HG03432 (cell line): ENCODE data around the gene CATSPERZ.

Source experiments
- ATAC-seq: cut with Tn5 transposase; IDR thresholded peaks from one replicate; pipeline ENCODE4 v1.9.1; 2021; ENCODE audit warnings: mild to moderate bottlenecking, moderate library complexity; ENCODE audit not compliant: unreplicated experiment

The CATSPERZ gene

DNA sequence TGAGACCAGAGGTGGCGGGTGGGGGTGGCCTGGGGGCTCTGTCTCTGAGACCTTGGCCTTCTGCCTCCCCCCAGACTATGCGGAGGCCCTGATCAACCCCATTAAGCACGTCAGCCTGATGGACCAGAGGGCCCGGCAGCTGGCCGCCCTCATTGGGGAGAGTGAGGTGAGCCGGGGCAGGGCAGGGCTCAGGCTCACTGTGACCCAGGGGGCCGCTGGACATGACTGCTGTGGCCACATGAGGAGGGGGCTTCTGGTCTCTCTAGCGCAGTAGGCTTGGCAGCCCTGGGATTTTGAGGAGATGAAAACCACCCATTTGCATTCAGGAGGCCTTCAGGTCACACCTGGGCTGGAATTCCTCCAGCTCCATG is 36.2 kb upstream of the CATSPERZ start:
- ATAC-seq: no peak

GRCh38 chr11:64264371-64264852 is 35.7 kb upstream of the CATSPERZ start:
- ATAC-seq: no peak

- ATAC-seq: no peak
These were observed 34.7 kb upstream of the CATSPERZ start for GRCh38 chr11:64265176-64266160.

DNA sequence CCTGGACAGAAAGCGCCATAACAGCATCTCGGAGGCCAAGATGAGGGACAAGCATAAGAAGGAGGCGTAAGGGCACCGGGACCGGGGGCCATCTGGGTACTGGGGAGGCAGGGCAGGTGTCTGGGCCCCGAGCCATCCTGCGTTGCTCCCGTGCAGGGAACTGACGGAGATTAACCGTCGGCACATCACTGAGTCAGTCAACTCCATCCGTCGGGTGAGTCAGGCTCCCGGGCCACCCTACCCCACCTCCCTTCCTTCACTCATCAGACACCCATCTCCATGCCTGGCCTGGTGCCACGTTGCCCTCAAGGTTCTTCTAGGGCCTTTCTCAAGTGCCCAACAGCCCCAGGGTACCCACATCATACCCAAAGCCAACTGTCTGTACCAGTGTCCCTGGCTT is 33.8 kb upstream of the CATSPERZ start:
- ATAC-seq: no peak

DNA sequence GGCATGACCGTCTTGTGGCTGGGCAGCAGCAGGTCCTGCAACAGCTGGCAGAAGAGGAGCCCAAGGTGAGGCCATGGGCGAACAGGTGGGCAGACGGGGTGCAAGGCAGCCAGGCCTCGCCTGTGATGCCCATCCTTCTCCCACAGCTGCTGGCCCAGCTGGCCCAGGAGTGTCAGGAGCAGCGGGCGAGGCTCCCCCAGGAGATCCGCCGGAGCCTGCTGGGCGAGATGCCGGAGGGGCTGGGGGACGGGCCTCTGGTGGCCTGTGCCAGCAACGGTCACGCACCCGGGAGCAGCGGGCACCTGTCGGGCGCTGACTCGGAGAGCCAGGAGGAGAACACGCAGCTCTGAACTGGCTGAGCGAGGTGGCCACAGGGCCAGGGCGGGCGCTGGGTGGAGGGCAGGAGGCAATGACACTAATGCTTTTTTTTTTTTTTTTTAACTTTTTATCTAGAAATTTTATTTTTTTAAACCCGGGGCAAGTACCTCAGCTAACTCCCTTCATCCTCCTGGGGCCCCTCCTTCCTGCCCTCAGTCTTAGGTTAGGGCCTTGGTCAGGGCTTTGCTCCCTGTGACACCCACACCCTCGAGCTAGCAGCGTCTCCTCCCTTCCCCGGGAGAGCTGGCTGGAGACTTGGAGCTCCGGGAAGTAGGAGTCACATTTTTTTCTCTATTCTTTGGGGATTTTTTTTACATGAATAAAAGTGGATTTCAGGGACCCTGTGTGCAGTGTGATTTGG is 32.8 kb upstream of the CATSPERZ start:
- ATAC-seq: no peak

DNA sequence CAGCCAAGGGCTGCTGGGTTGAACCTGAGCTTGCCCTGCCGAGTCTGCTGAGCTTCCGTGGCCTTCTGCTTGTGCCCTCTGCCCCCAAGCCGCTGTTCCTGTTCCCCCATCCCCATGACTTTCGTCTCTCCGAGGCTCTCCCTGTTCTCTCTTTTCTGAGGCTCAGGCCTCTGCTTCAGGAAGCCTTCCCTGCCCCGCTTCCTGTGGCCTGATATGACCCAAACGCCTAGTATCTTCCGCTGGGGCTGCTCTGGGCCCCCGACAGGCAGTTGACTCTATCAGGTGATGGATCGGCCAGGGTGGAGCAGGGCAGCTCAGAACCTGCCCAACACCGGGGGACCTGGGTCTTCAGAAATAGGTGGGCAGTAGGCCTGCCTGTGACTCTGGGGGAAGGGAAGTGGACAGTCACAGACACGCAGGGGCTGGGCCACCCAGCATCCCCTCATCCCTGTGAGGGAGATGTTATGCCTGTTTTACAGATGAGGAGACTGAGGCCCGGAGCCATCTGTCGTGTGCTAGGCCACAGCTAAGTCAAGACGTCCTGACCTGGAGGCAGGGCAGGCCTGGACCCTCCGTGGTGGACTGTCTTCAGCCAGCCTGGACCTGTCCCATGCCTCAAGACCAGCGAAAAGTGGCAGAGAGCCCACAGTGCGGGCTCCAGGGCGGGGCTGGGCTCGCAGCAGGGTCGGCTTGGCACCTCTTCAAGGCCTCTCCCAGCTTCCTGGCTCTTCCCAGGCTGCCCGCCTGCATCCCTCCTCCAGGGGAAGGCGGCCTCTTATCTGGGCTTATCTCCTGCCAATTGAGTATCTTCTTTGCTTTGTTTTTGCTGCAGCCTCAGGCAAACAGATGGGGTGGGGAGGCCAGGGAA is 31.9 kb upstream of the CATSPERZ start:
- ATAC-seq: no peak

- ATAC-seq: peak; percentile 18
These were observed 31.1 kb upstream of the CATSPERZ start for GRCh38 chr11:64268893-64269539.

DNA sequence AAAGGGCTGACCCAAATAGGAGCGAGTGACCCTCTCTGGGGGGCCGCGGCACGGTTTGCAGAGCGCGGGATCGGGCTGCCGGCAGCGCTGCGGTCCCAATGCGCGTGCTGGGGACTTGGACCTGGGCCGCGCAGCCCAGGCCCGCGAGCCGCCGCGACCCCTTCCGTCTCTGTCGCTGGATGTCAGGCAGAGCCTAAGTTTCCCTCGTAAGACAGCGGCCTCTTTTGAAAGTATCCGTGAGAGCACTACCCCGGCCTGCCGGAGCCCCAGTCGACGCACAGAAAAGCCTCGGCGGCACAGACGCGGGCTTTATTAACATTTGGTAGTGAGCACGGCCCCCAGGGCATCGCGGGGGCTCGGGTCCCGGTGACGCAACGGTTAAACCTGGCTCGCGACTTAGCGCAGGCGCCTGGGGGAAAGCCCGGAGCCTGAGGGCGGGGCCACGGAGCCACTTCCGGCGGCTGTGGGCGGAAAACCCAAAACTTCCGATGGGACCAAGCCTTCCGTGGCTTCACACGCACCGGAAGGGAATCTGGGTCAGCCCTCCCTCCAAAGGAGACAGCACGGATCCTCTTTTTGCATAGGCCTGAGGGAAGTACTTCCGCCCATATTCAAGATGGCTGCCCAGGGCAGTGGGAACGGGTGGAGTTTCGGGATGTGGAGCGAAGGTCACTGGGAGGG is 30.5 kb upstream of the CATSPERZ start:
- peak; percentile 67 for ATAC-seq

DNA sequence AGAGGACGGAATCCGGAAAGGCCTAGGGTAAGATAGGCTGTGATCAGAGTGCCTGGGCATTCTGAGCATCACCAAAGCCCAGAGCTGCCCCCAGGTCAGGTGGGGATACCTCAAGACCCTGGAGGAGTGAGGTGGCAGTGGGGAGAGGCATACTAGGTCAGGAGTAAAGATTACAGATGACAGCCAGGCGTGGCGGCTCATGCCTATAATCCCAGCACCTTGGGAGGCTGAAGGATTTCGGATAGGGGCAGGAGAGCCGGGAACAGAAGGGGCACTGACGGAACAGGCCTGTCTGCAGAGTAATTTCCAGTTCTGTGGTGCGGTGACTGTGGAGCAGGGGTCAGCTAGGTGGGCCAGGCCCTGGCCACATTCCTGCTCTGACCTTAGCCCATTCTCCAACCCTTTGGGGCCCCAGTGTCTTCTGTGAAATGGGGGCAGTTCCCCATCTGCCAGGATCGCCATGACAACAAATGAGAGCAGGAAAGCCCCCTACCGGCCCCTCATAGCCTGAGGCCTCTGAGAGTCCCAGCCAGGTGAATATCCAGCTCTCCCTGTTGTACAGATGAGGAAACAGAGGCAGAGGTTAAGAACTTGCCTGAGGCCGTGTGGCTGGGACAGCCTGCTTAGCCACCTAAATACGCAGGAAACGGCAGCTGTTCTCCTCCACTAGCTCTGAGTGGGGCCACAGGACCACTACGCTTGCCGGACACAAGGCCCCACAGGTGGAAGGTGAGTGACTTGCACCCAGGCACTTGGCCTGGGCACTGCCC is 24.9 kb upstream of the CATSPERZ start:
- ATAC-seq: no peak

DNA sequence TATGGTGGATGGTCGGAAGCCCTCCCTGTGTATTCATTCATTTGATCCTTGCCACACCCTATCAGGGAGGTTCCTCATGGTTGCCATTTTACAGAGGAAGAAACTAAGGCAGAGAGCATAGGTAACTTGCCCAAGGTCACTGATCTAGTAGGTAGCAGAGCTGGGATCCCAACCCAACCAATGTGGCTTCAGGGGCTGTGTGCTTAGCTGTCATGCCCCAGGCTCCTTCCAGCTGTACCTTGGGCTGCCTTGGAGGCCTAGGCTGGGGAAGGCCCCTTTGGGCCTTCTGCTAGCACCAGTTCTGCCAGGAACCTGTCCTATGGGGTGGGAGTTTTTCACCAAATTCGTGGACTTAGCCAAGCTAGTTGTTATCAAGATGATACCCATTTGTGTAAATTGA is 24.3 kb upstream of the CATSPERZ start:
- ATAC-seq: no peak

DNA sequence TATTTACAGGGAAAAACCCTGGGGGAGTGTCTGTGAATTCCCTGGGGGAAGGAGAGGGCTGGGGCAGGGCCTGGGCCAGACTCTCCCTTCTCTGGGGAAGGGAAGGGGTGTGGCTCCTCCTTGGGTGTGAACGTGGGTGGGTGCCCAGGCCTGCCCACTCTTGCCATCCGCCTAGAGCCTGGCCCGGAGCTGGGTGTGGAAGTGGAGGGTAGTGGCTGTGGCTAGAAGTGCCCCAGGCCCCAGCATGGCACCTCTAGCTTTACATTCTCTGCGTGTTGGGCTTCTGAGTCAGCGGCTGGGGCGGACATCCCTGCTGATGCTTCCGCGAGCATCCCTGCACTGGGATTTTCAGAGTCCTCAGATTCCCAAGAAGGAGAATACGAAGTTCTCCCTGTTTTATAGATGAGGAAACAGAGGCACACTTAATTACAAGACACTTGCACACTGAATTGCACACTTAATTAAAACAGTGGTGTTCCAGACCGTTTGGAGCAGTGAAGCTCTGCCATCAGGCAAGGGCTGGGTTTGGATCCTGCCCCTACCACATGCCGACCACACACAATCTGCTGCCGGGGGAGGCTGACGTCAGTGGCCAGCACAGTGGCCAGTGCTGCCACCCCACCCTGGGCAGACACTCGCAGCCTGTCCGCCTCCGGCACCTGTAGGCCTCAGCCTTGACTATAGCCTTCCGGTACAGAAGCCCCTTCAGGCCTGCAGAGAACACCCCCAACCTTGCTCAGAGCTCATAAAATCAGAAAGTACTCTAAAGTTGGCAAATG is 23.3 kb upstream of the CATSPERZ start:
- ATAC-seq: no peak

DNA sequence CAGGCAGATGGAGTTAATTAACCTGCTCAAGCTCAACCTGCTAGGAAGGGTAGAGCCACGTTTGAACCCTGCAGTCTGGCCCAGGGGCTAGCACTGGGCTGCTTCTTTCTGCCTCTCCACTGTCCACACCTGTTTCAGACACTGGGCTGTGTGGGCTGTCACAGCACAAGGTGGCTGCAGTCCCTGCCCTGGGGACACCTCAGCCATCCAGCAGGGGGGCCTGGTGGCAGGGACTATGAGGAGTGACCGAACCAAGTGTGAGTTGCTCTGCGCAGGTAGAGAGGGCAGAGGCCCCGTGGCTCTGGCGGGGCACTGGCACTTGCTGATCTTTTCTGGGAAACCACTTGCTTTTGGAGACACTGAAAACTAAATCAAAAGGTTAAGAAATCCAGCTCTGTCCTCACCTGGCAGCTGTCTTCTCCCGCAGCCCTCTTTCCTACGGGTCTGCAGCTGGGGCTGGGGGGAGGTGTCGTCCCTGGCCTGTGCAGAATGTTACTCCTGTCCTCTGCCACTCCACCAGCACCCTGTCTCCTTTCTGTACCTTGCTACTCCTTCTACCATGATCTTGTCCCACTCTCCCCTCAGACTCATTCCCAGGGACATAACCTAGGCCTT is 21.5 kb upstream of the CATSPERZ start:
- no peak for ATAC-seq

- ATAC-seq: no peak
These were observed 18.0 kb upstream of the CATSPERZ start for GRCh38 chr11:64281957-64282770.

GRCh38 chr11:64283092-64283491 is 17.1 kb upstream of the CATSPERZ start:
- no peak for ATAC-seq

GRCh38 chr11:64284048-64284961 is 15.9 kb upstream of the CATSPERZ start, which contains the start of gene BAD:
Gene BAD, minus strand, starts transcription at chr11:64284665. Its CDS starts 297 bp downstream, at chr11:64284368.
- peak; percentile 75 for ATAC-seq
